ENCODE data around the gene CYP11A1. TPM values are rescaled to one million over a fixed set of nuclear protein-coding genes. Genes with fewer than 3 reads are reported as not detected.

The CYP11A1 gene
- total and polyA plus RNA-seq, 5 experiments from 2014 or later, result not detected

DNA sequence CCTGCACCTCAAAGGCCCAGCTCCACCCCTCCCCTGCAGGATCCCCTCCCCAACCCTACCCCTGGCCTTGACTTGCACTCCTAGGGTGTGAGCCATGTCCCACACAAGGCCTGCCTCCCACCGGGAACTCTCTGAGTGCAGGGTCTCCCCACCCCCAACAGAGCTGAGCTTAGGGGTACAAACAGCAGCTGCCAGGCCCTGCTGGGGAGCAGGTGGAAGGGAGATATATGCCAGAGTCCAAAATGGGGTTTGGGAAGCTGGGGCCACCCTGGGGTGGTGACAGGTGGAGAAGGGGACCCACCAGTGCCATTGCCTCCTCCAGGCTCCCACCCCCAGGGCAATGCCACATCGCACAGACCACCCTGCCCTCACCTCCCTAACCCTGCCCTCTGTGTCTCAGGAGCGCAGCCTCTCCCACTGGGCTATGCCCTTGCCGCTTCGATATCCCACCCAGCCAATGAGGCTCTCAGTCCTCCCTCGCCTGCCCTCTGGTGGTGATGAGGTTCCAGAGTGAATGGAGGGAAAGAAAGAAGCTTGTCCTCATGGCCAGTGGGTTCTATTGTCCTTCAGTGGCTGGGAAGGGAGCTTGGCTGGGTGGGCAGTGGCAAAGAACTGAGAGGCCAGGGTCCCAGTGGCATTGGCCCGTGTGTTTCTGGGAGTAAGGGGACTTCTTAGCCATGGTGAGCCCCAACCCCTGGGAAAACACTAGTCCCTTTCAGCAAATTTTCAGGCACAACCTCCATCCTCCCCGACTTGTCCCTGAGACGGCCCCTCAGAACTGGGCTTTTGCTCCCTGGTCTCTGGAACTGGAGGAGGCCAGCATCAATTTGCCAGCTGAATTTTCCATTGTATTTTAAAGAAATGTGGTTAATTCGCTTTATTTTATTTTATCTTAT is 46.8 kb downstream of the CYP11A1 start:
- H3K27me3 Mint-ChIP-seq, result peaks cover 0 to 7% (median 0%) of the 10 kb centered on the region in 5 donors
- H3K36me3 Mint-ChIP-seq, result no peaks in the 10 kb centered on the region
- H3K9me3 Mint-ChIP-seq, result no peaks in the 10 kb centered on the region
- peaks cover 24 to 54% (median 48%) of the 10 kb centered on the region in 4 donors for H3K4me1 Mint-ChIP-seq
- peak overlapping the region; percentile 68 to 94 (median 88) for H3K27ac Mint-ChIP-seq
- POLR2A ChIA-PET, result interaction anchor here (0.6 to 1.2 kb wide), 5 partner anchors 11 to 266 kb away, joined by 3 to 4 read pairs (median 3); no protein-coding TSS in a partner anchor
- peak overlapping the region in 5 of 10 donors; percentile 25 to 76 (median 57) for H3K4me3 Mint-ChIP-seq
- peak in 6 of 10 donors; percentile 17 to 73 (median 30) for DNase-seq
- ATAC-seq, result no peak

GRCh38 chr15:74319596-74320351 is 47.7 kb downstream of the CYP11A1 start:
- peak overlapping the region; percentile 68 to 94 (median 88) for H3K27ac Mint-ChIP-seq
- DNase-seq, result peak in 4 of 10 donors; percentile 18 to 31 (median 26)
- peak overlapping the region in 5 of 10 donors; percentile 23 to 59 (median 33) for H3K4me3 Mint-ChIP-seq
- no peaks in the 10 kb centered on the region for H3K36me3 Mint-ChIP-seq
- ATAC-seq, result peak; percentile 32 to 53
- H3K27me3 Mint-ChIP-seq, result no peaks in the 10 kb centered on the region
- no peaks in the 10 kb centered on the region for H3K9me3 Mint-ChIP-seq
- POLR2A ChIA-PET, result interaction anchor here (0.9 to 1.2 kb wide), 4 partner anchors 10 to 265 kb away, joined by 3 to 4 read pairs (median 3); no protein-coding TSS in a partner anchor
- H3K4me1 Mint-ChIP-seq, result peaks cover 24 to 62% (median 56%) of the 10 kb centered on the region in 4 donors

DNA sequence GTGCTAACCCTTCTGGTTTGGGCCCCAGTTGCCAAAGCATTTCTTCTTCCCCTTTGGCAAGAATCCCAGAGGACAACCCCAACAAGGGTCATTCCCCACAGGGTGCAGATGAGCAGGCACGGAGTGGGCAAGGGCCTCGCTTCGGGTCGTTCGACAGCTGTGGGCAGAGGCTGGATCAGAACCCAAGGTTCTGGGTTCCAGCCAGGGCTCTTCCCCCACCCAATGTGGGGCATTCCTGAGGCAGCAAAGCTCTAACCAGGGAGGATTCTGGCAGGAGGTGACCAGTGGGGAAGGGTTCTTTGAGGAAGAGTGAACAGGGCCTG is 48.3 kb downstream of the CYP11A1 start:
- Mint-ChIP-seq H3K36me3 (no peaks in the 10 kb centered on the region), H3K4me1 (peaks cover 25 to 69% (median 63%) of the 10 kb centered on the region in 4 donors), H3K27me3 (no peaks in the 10 kb centered on the region), H3K4me3 (peak overlapping the region in 1 of 10 donors; percentile 23), H3K27ac (peak overlapping the region in 7 of 10 donors; percentile 19 to 89 (median 80)), H3K9me3 (no peaks in the 10 kb centered on the region)
- ATAC-seq, result no peak
- POLR2A ChIA-PET, result interaction anchor here (0.6 kb wide), 1 partner anchor 360 kb away, joined by 3 read pairs; no protein-coding TSS in a partner anchor
- DNase-seq, result no peak

- POLR2A ChIA-PET, result interaction anchor here (0.6 to 0.7 kb wide), 2 partner anchors 360 to 526 kb away, joined by 3 read pairs; no protein-coding TSS in a partner anchor
- peak overlapping the region in 2 of 10 donors; percentile 18 to 32 for H3K4me3 Mint-ChIP-seq
- peak overlapping the region in 9 of 10 donors; percentile 19 to 89 (median 80) for H3K27ac Mint-ChIP-seq
- no peaks in the 10 kb centered on the region for H3K36me3 Mint-ChIP-seq
- peaks cover 29 to 74% (median 68%) of the 10 kb centered on the region in 4 donors for H3K4me1 Mint-ChIP-seq
- DNase-seq, result no peak
- H3K27me3 Mint-ChIP-seq, result no peaks in the 10 kb centered on the region
- H3K9me3 Mint-ChIP-seq, result no peaks in the 10 kb centered on the region
- ATAC-seq, result no peak
Measured at GRCh38 chr15:74318376-74319137, 48.9 kb downstream of the CYP11A1 start.

- H3K27me3 Mint-ChIP-seq, result no peaks in the 10 kb centered on the region
- POLR2A ChIA-PET, result interaction anchor here (0.6 to 0.7 kb wide), 3 partner anchors 17 to 527 kb away, joined by 3 to 6 read pairs (median 4); no protein-coding TSS in a partner anchor
- peak overlapping the region in 9 of 10 donors; percentile 62 to 96 (median 87) for H3K27ac Mint-ChIP-seq
- H3K4me3 Mint-ChIP-seq, result peak overlapping the region in 5 of 10 donors; percentile 2 to 54 (median 32)
- DNase-seq (no peak), ATAC-seq (no peak)
- no peaks in the 10 kb centered on the region for H3K9me3 Mint-ChIP-seq
- peaks cover 31 to 80% (median 71%) of the 10 kb centered on the region in 4 donors for H3K4me1 Mint-ChIP-seq
- no peaks in the 10 kb centered on the region for H3K36me3 Mint-ChIP-seq
Measured at GRCh38 chr15:74317820-74318375, 49.5 kb downstream of the CYP11A1 start.

DNA sequence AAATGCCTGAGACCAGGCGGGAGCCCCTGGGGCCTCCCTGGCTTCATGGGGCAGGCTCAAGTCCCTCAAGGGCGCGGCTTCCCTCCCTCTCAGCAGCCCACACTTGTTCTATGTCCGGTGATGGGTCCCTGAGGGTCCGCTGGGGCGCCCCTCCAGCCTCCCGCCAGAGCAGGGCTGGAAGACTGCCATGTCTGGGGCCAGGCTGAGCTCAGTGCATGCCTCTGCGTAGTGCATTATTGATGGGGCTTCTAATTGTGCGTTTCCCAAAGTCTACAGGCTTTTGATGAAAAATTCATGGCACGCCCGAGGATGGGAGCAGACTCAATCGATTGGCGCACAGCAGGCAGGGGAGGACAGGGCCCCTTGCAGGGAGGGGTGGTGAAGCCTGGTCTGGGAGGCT is 51.3 kb downstream of the CYP11A1 start:
- Mint-ChIP-seq H3K36me3 (no peaks in the 10 kb centered on the region), H3K4me3 (peak overlapping the region in 6 of 10 donors; percentile 36 to 81 (median 67)), H3K27ac (peak overlapping the region in 9 of 10 donors; percentile 60 to 96 (median 84)), H3K27me3 (no peaks in the 10 kb centered on the region), H3K9me3 (no peaks in the 10 kb centered on the region), H3K4me1 (peaks cover 34 to 88% (median 77%) of the 10 kb centered on the region in 4 donors)
- POLR2A ChIA-PET, result interaction anchor here (1.2 to 2.5 kb wide), 4 partner anchors 12 to 1136 kb away, joined by 4 to 10 read pairs (median 5); no protein-coding TSS in a partner anchor
- ATAC-seq (no peak), DNase-seq (no peak)

DNA sequence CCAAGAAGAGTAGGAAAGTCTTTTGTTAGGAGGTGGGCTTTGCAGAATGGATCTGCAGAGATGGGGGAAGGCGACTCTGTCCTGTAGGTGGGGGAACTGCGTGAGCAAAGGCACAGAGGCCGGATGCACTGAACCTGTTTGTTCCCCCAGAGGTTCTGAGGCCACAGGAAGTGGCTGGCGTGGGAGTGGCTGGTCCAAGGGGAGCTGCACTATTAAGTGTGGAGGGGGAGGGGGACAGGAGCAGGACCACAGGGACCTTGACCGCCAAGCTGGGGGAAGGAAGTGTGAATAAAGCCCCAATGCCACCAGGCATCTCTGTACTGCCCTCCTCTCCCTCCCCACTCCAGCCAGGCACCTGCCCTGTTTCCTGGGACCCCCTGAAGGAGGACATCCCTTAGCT is 51.8 kb downstream of the CYP11A1 start:
- Mint-ChIP-seq H3K4me1 (peaks cover 35 to 88% (median 75%) of the 10 kb centered on the region in 4 donors), H3K9me3 (no peaks in the 10 kb centered on the region), H3K4me3 (peak overlapping the region; percentile 66 to 86 (median 78)), H3K27me3 (no peaks in the 10 kb centered on the region), H3K27ac (peak overlapping the region; percentile 69 to 96 (median 85)), H3K36me3 (no peaks in the 10 kb centered on the region)
- DNase-seq, result peak in 5 of 10 donors; percentile 12 to 31 (median 20)
- POLR2A ChIA-PET, result interaction anchor here (0.9 to 2.5 kb wide), 6 partner anchors 12 to 1136 kb away, joined by 3 to 10 read pairs (median 4); partner anchors contain the start of gene ARID3B
- ATAC-seq, result peak; percentile 29 to 55

GRCh38 chr15:74314795-74315438 is 52.5 kb downstream of the CYP11A1 start:
- no peaks in the 10 kb centered on the region for H3K36me3 Mint-ChIP-seq
- H3K9me3 Mint-ChIP-seq, result no peaks in the 10 kb centered on the region
- POLR2A ChIA-PET, result interaction anchor here (0.7 to 2.5 kb wide), 8 partner anchors 8 to 1325 kb away, joined by 3 to 10 read pairs (median 4); partner anchors contain the start of genes ARID3B and IMP3
- peak; percentile 75 to 77 for ATAC-seq
- H3K27ac Mint-ChIP-seq, result peak overlapping the region; percentile 58 to 96 (median 85)
- H3K4me1 Mint-ChIP-seq, result peaks cover 32 to 81% (median 70%) of the 10 kb centered on the region in 4 donors
- peak overlapping the region; percentile 42 to 86 (median 76) for H3K4me3 Mint-ChIP-seq
- no peaks in the 10 kb centered on the region for H3K27me3 Mint-ChIP-seq
- peak; percentile 21 to 77 (median 53) for DNase-seq

DNA sequence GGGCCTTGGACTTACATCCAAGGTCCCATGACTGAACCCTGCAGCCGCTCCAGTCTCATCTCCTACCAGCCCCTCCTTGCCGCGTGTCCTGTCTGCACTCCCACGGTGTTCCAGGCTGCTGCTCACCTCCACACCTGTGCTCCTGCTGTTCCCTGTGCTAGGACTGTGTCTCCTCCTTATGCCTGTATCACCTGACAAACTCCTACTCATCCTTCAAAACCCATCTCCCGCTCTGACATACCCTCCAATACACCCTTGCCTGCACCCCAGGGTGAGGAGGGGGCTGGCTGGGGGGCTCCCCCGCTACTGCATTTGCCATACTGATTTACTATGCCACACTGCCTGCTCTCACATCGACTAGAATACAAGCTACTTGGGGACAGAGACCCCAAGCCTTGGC is 53.6 kb downstream of the CYP11A1 start:
- DNase-seq (no peak), ATAC-seq (no peak)
- Mint-ChIP-seq H3K27ac (peak overlapping the region in 8 of 10 donors; percentile 19 to 96 (median 83)), H3K27me3 (no peaks in the 10 kb centered on the region), H3K4me1 (peaks cover 31 to 71% (median 60%) of the 10 kb centered on the region in 4 donors), H3K36me3 (no peaks in the 10 kb centered on the region), H3K4me3 (peak overlapping the region in 8 of 10 donors; percentile 9 to 81 (median 36)), H3K9me3 (no peaks in the 10 kb centered on the region)
- POLR2A ChIA-PET, result interaction anchor here (0.9 to 2.5 kb wide), 2 partner anchors 9 to 14 kb away, joined by 3 to 10 read pairs; no protein-coding TSS in a partner anchor

GRCh38 chr15:74312445-74313007 is 54.9 kb downstream of the CYP11A1 start:
- Mint-ChIP-seq H3K27me3 (no peaks in the 10 kb centered on the region), H3K4me1 (peaks cover 27 to 61% (median 52%) of the 10 kb centered on the region in 4 donors), H3K36me3 (no peaks in the 10 kb centered on the region), H3K4me3 (peak overlapping the region in 1 of 10 donors; percentile 35), H3K27ac (peak overlapping the region in 3 of 10 donors; percentile 56 to 60 (median 57)), H3K9me3 (no peaks in the 10 kb centered on the region)
- DNase-seq (no peak), ATAC-seq (no peak)
- POLR2A ChIA-PET, result no interaction called here
